Thymus (tissue), 11 donors: Measurements from ENCODE around the gene SLC5A8. TPM values are rescaled to one million over a fixed set of nuclear protein-coding genes. Genes with fewer than 3 reads are reported as not detected.
A peak's percentile ranks its signal among the peaks of the same experiment; 100 is the strongest.

Experiments
- DNase-seq, 9 donors: peaks; one replicate each; pipeline ENCODE4 v3.0.0-alpha.2; 2013; ENCODE audit warnings: low spot score in 9 of 9, low read depth in 6 of 9, missing footprints in 1 of 9
- H3K27ac ChIP-seq, 2 donors: one replicate each; pipeline ENCODE4 v1.5.1; 2013; ENCODE audit warnings: control low read depth in 1 of 2, low read depth in 1 of 2, low read length in 1 of 2, mild to moderate bottlenecking in 1 of 2, moderate library complexity in 1 of 2
- H3K27me3 ChIP-seq, 2 donors: one replicate each; pipeline ENCODE4 v1.5.1; 2013; ENCODE audit warnings: low read length in 1 of 2; ENCODE audit not compliant: control insufficient read depth in 2 of 2, insufficient read depth in 1 of 2
- H3K36me3 ChIP-seq, 2 donors: one replicate each; pipeline ENCODE4 v1.5.1; 2013; ENCODE audit warnings: low read length in 1 of 2, mild to moderate bottlenecking in 1 of 2, moderate library complexity in 1 of 2; ENCODE audit not compliant: control insufficient read depth in 2 of 2, insufficient read depth in 2 of 2
- H3K4me1 ChIP-seq, 2 donors: one replicate each; pipeline ENCODE4 v1.5.1; 2013; ENCODE audit warnings: low read length in 2 of 2; ENCODE audit not compliant: control insufficient read depth in 2 of 2, insufficient read depth in 2 of 2
- H3K4me3 ChIP-seq, 2 donors: one replicate each; pipeline ENCODE4 v1.5.1; 2013; ENCODE audit warnings: low read length in 2 of 2, control low read depth in 1 of 2, mild to moderate bottlenecking in 1 of 2
- H3K9me3 ChIP-seq, 2 donors: one replicate each; pipeline ENCODE4 v1.5.1; 2013; ENCODE audit warnings: low read length in 1 of 2, mild to moderate bottlenecking in 1 of 2; ENCODE audit not compliant: control insufficient read depth in 2 of 2, insufficient read depth in 1 of 2
- WGBS: extraction: QIAGEN DNeasy Blood & Tissue Kit; methylation state at CpG from one replicate; pipeline ENCODE4 v1.1.7; 2013; 5-methylcytosine and 5-hydroxymethylcytosine counted together
- polyA plus RNA-seq: library from polyadenylated mRNA; stranded (reverse); fragments of 200-250 nt; gene quantifications from one replicate; pipeline ENCODE4 v1.2.3, GENCODE V29; 2013
- total RNA-seq: library from RNA; stranded (reverse); fragments of 120-200 nt; gene quantifications from one replicate; pipeline ENCODE4 v1.2.4, GENCODE V29; 2013
- donor health status: healthy.

The SLC5A8 gene
- total and polyA plus RNA-seq, 2 donors, result 0.33 to 0.55 TPM

DNA sequence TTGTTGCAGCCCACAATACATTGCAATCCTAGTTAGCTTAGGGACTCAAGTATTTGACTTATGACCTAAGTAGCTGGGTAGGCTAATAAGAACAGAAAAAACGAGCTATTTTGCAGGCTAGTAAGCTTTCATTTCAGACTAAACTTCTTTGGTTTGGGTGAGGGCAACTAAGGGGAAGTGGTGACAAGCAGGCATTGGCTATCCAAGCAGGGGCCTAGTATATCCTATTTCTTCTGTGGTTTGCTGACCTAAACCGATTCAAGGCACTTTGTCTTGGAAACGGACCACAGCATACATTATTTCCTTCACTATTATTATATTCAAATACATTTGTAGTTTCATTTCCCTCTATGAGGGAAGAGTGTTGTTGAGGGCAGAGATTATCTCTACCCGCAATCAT lies 21.6 kb upstream of the SLC5A8 start:
- no peaks in the 10 kb centered on the region for H3K9me3 ChIP-seq
- no peaks in the 10 kb centered on the region for H3K36me3 ChIP-seq
- H3K27me3 ChIP-seq, result no peaks in the 10 kb centered on the region
- WGBS, result 59% methylated on average over 4 of the region's 4 CpGs
- H3K27ac ChIP-seq, result no peak overlapping the region
- H3K4me1 ChIP-seq, result no peaks in the 10 kb centered on the region
- DNase-seq, result no peak
- H3K4me3 ChIP-seq, result no peak overlapping the region

GRCh38 chr12:101230547-101230946 lies 20.5 kb upstream of the SLC5A8 start:
- no peaks in the 10 kb centered on the region for H3K36me3 ChIP-seq
- H3K4me3 ChIP-seq, result no peak overlapping the region
- H3K4me1 ChIP-seq, result no peaks in the 10 kb centered on the region
- H3K27me3 ChIP-seq, result no peaks in the 10 kb centered on the region
- H3K27ac ChIP-seq, result no peak overlapping the region
- DNase-seq, result no peak
- WGBS, result 77% methylated on average over 5 of the region's 5 CpGs
- no peaks in the 10 kb centered on the region for H3K9me3 ChIP-seq

GRCh38 chr12:101229841-101230241 lies 19.8 kb upstream of the SLC5A8 start:
- WGBS, result 89% methylated on average over 7 of the region's 7 CpGs
- peak in 1 of 9 donors; percentile 17 for DNase-seq
- no peaks in the 10 kb centered on the region for H3K4me1 ChIP-seq
- H3K4me3 ChIP-seq, result no peak overlapping the region
- H3K27me3 ChIP-seq, result no peaks in the 10 kb centered on the region
- H3K36me3 ChIP-seq, result no peaks in the 10 kb centered on the region
- H3K27ac ChIP-seq, result no peak overlapping the region
- H3K9me3 ChIP-seq, result no peaks in the 10 kb centered on the region

- 13% methylated on average over 1 of the region's 1 CpG for WGBS
- no peaks in the 10 kb centered on the region for H3K27me3 ChIP-seq
Observed at GRCh38 chr12:101221301-101221700, 11.3 kb upstream of the SLC5A8 start.

GRCh38 chr12:101216810-101217209 lies 6.8 kb upstream of the SLC5A8 start:
- H3K9me3 ChIP-seq, result peaks cover 0 to 8% of the 10 kb centered on the region in 2 donors
- H3K36me3 ChIP-seq, result no peaks in the 10 kb centered on the region
- no peak for DNase-seq
- H3K4me1 ChIP-seq, result no peaks in the 10 kb centered on the region
- no peaks in the 10 kb centered on the region for H3K27me3 ChIP-seq
- 97% methylated on average over 2 of the region's 2 CpGs for WGBS
- no peak overlapping the region for H3K27ac ChIP-seq
- no peak overlapping the region for H3K4me3 ChIP-seq

More at GRCh38 chr12:101221301-101221700, 11.3 kb upstream of the SLC5A8 start:
- DNase-seq, result no peak
- H3K4me3 ChIP-seq, result no peak overlapping the region
- no peak overlapping the region for H3K27ac ChIP-seq
- no peaks in the 10 kb centered on the region for H3K9me3 ChIP-seq
- H3K4me1 ChIP-seq, result no peaks in the 10 kb centered on the region
- no peaks in the 10 kb centered on the region for H3K36me3 ChIP-seq

- Histone ChIP-seq H3K4me1 (no peaks in the 10 kb centered on the region), H3K4me3 (no peak overlapping the region), H3K27ac (no peak overlapping the region), H3K36me3 (no peaks in the 10 kb centered on the region), H3K27me3 (peaks cover 4 to 25% of the 10 kb centered on the region in 2 donors), H3K9me3 (no peaks in the 10 kb centered on the region)
- DNase-seq, result no peak
- 84% methylated on average over 5 of the region's 5 CpGs for WGBS
Observed at GRCh38 chr12:101207086-101207780, 2.8 kb downstream of the SLC5A8 start.

DNA sequence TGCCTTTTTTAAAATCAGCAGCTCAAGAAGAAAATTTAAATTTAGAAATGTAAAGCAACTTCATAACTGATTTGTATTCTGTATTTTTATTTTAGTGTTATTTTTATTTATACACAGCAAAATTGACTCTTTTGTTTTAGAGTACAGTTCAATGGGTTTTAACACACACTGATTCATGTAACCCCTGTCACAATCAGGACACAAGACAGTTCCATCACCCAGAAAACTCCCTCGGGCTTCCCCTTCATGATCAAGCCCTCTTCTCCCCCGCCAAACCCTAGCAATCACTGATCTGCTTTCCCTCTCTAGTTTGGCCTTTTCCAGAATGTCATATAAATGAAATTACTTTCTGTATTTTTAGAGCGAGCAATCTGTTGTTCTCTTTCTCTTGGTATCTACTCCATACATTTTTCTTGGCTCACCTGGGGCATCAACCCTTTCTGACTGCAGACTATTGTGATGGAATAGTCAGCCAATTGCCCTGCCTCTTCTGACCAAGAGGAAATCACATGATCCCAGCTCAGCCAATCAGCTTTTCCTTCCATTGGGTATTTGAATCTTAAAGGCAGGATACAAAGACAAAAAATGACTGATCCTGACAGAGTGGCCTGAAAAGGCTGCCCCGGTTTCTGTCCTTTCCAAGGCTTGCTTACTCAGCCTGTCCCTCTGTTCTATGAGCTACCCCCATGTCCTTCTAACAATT lies 5.3 kb downstream of the SLC5A8 start:
- H3K27ac ChIP-seq, result no peak overlapping the region

GRCh38 chr12:101200824-101201223 lies 9.2 kb downstream of the SLC5A8 start:
- 93% methylated on average over 1 of the region's 1 CpG for WGBS
- H3K4me3 ChIP-seq, result no peak overlapping the region
- no peaks in the 10 kb centered on the region for H3K27me3 ChIP-seq
- no peak overlapping the region for H3K27ac ChIP-seq
- no peak for DNase-seq
- H3K36me3 ChIP-seq, result no peaks in the 10 kb centered on the region
- H3K9me3 ChIP-seq, result no peaks in the 10 kb centered on the region
- no peaks in the 10 kb centered on the region for H3K4me1 ChIP-seq

More for the DNA sequence above, 5.3 kb downstream of the SLC5A8 start:
- H3K27me3 ChIP-seq, result peaks cover 2 to 15% of the 10 kb centered on the region in 2 donors
- no peaks in the 10 kb centered on the region for H3K36me3 ChIP-seq
- H3K9me3 ChIP-seq, result no peaks in the 10 kb centered on the region
- no peaks in the 10 kb centered on the region for H3K4me1 ChIP-seq
- 92% methylated on average over 4 of the region's 4 CpGs for WGBS
- no peak overlapping the region for H3K4me3 ChIP-seq
- no peak for DNase-seq

DNA sequence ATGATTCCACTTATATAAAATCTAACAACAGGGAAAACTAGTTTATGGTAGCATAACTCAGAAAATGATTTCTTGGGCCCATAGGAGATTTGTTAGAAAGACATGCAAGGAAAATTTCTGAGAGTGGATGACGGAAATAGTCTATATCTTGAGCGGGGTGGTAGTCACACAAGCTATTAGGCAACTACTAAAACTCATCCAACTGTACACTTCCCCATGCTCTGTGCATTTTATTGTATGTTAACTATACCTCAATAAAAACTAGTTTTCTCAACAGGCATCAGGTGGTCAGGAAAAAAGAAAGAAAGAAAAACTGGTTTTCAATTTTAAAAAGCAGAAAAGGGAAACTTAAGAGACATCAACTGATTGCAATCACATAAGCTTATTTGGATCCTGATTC lies 9.9 kb downstream of the SLC5A8 start:
- Histone ChIP-seq H3K4me1 (no peaks in the 10 kb centered on the region), H3K9me3 (no peaks in the 10 kb centered on the region), H3K27ac (no peak overlapping the region), H3K27me3 (no peaks in the 10 kb centered on the region), H3K36me3 (no peaks in the 10 kb centered on the region), H3K4me3 (no peak overlapping the region)
- 96% methylated on average over 2 of the region's 2 CpGs for WGBS
- DNase-seq, result no peak
